Type B pancreatic cell (in vitro differentiated cells): Measurements from ENCODE around the gene INO80C. TPM values are rescaled to one million over a fixed set of nuclear protein-coding genes. Genes with fewer than 3 reads are reported as not detected.
A peak's percentile ranks its signal among the peaks of the same experiment; 100 is the strongest.

Experiments
- DNase-seq: peaks from one replicate; pipeline ENCODE4 v3.0.0; 2021; ENCODE audit warnings: mixed read lengths; ENCODE audit not compliant: unreplicated experiment; ENCODE audit errors: extremely low spot score
- H3K27ac Mint-ChIP-seq: 2 replicates; pipeline ENCODE4 v1.8.0; 2021; ENCODE audit warnings: mild to moderate bottlenecking, mixed read lengths
- H3K27me3 Mint-ChIP-seq: 2 replicates; pipeline ENCODE4 v1.8.0; 2021; ENCODE audit warnings: mixed read lengths
- H3K36me3 Mint-ChIP-seq: 2 replicates; pipeline ENCODE4 v1.8.0; 2021; ENCODE audit warnings: mixed read lengths
- H3K4me1 Mint-ChIP-seq: one replicate; pipeline ENCODE4 v1.8.0; 2021; ENCODE audit warnings: mixed read lengths; ENCODE audit not compliant: unreplicated experiment
- H3K4me3 Mint-ChIP-seq: 2 replicates; pipeline ENCODE4 v1.8.0; 2021; ENCODE audit warnings: mild to moderate bottlenecking, mixed read lengths
- H3K9me3 Mint-ChIP-seq: 2 replicates; pipeline ENCODE4 v1.8.0; 2021; ENCODE audit warnings: mixed read lengths
- long read RNA-seq: library from polyadenylated mRNA; unstranded; transcript quantifications from one replicate; pipeline ENCODE4 v2.0.0, GENCODE V29; 2020
- total RNA-seq: library from RNA; stranded (reverse); gene quantifications from 2 replicates; pipeline ENCODE4 v1.2.1, GENCODE V29; 2021; ENCODE audit warnings: low replicate concordance
- TF ChIP-seq, protein P1 (sequence below): fragments of 200-600 bp; sonication (generic); conservative IDR thresholded peaks from 2 replicates; pipeline ENCODE4 v1.5.0; 2021; ENCODE audit warnings: antibody characterized with exemption, mild to moderate bottlenecking

The INO80C gene
- total RNA-seq = 19.7 and 22.6 TPM in 2 replicates
- long read RNA-seq, transcript INO80C-202 (5 exons, 974 nt) = major isoform, 21 of 28 reads
- long read RNA-seq, partial matches to known transcripts = 0 of 28 reads
- long read RNA-seq, other reads (novel, unspliced or antisense) = 5 of 28 reads

DNA sequence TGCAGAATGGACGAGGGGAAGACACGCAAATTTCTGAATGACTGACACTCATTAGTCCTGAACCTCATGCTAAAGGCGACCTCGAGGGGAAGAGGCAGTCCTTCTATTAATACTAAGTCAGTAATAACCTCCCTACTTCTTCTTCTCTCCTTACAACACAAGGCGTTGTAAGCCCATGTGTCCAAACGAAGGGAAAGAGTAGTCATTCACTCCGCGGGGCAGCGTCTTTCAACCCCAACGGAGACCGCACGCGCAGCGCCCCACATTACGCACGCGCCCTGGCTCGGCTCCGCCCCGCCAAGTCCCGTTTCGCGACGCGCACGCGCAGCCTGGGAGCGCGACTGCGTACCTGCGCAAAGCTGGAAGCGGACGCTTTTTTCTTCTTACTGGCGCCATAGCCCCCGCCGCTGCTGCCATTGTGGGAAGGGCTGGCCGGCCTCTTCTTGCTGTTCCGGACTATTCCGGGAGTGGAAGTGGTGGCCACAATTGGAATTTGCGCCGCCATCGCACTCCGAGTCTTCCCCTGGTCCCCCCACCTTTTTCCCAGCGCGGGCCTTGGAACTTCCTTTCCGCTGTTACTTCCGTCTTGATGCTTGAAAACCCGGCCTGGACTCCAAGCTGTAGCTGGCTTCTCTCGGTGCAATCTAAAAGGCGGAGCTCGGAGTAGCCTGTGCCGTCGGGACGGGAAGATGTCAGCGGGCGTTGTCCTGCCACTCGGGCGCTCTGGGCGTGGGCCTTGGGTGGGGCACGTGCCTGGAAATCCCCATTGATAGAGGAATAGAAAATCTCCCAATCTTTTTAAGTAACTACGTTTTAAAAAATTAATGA is at the start of gene INO80C:
Gene INO80C (minus strand): TSS at position 591 of the 828 bp plus-strand sequence. CDS start 86 bp downstream, at position 505.
- peak within 1 kb of the TSS; percentile 99 for H3K4me3 Mint-ChIP-seq
- no peaks in the 10 kb centered on the region for H3K36me3 Mint-ChIP-seq
- H3K27ac Mint-ChIP-seq = peak within 1 kb of the TSS; percentile 98
- DNase-seq = peak; percentile 92
- peaks cover 7% of the 10 kb centered on the region for H3K9me3 Mint-ChIP-seq
- peaks cover 3% of the 10 kb centered on the region for H3K27me3 Mint-ChIP-seq
- H3K4me1 Mint-ChIP-seq = peaks cover 8% of the 10 kb centered on the region
- TF ChIP-seq, protein P1, sequence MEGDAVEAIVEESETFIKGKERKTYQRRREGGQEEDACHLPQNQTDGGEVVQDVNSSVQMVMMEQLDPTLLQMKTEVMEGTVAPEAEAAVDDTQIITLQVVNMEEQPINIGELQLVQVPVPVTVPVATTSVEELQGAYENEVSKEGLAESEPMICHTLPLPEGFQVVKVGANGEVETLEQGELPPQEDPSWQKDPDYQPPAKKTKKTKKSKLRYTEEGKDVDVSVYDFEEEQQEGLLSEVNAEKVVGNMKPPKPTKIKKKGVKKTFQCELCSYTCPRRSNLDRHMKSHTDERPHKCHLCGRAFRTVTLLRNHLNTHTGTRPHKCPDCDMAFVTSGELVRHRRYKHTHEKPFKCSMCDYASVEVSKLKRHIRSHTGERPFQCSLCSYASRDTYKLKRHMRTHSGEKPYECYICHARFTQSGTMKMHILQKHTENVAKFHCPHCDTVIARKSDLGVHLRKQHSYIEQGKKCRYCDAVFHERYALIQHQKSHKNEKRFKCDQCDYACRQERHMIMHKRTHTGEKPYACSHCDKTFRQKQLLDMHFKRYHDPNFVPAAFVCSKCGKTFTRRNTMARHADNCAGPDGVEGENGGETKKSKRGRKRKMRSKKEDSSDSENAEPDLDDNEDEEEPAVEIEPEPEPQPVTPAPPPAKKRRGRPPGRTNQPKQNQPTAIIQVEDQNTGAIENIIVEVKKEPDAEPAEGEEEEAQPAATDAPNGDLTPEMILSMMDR = no peak

DNA sequence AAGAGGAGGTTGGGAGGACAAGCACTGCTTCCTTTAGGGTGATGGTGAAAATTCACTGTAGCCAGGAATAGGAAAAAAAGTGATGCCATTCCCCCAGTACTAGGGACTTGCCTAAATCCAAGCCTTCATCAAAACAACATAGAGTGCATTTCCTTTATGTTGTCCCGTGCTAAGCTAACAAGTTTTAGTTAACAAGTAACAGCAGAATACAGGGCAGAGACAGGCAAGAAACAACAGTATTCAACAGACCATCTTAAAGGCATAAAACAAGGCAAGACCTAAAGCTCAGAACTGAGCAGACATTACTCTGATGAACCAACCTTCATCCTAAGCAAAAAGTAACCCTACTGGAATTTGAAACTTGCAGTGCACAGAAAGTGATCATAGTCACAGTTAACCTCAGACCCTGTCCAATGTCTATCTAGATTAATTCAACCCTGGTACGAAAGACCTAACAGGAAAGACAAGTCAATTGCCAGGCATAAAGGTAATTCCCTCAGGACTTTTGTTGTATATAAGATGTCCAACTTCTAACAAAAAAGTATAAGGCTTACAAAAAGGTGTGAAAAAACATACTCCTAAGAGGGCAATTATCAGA is 49.3 kb upstream of the INO80C start:
- H3K9me3 Mint-ChIP-seq = peaks cover 3% of the 10 kb centered on the region
- no peaks in the 10 kb centered on the region for H3K27me3 Mint-ChIP-seq
- H3K4me1 Mint-ChIP-seq = no peaks in the 10 kb centered on the region
- no peak overlapping the region for H3K4me3 Mint-ChIP-seq
- DNase-seq = no peak
- no peaks in the 10 kb centered on the region for H3K36me3 Mint-ChIP-seq
- no peak overlapping the region for H3K27ac Mint-ChIP-seq
- TF ChIP-seq, protein P1 = no peak

- no peak for DNase-seq
- no peaks in the 10 kb centered on the region for H3K27me3 Mint-ChIP-seq
- no peaks in the 10 kb centered on the region for H3K4me1 Mint-ChIP-seq
- H3K9me3 Mint-ChIP-seq = peaks cover 1% of the 10 kb centered on the region
- H3K4me3 Mint-ChIP-seq = no peak overlapping the region
- TF ChIP-seq, protein P1 = no peak
- no peak overlapping the region for H3K27ac Mint-ChIP-seq
- no peaks in the 10 kb centered on the region for H3K36me3 Mint-ChIP-seq
Measured at GRCh38 chr18:35542356-35542755, 44.6 kb upstream of the INO80C start.

GRCh38 chr18:35535297-35535696 is 37.5 kb upstream of the INO80C start:
- Mint-ChIP-seq H3K36me3 (no peaks in the 10 kb centered on the region), H3K4me3 (no peak overlapping the region), H3K4me1 (no peaks in the 10 kb centered on the region), H3K9me3 (no peaks in the 10 kb centered on the region), H3K27me3 (peaks cover 11% of the 10 kb centered on the region), H3K27ac (no peak overlapping the region)
- DNase-seq = no peak
- TF ChIP-seq, protein P1 = no peak

DNA sequence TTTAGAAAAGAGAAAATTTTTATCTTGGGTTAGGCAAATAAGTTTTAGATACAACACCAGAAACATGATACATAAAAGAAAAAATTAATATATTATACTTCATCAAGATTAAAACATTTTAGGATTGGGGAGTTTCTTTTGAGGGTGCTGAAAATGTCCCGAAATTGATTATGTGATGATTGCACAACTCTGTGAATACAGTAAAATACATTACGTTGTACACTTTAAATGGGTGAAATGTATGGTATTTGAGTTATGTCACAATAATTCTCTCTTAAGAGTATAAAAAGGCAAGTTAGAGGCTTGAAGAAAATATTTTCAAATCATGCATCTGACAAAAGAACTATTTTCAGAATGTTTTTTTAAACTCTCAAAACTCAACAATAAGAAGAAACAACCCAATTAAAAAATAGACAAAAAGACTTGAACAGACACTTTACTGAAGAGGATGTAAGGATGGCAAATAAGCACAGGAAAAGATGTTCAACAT is 36.2 kb upstream of the INO80C start:
- Mint-ChIP-seq H3K27ac (no peak overlapping the region), H3K4me3 (no peak overlapping the region), H3K4me1 (no peaks in the 10 kb centered on the region), H3K36me3 (no peaks in the 10 kb centered on the region), H3K9me3 (no peaks in the 10 kb centered on the region), H3K27me3 (peaks cover 11% of the 10 kb centered on the region)
- TF ChIP-seq, protein P1 = no peak
- DNase-seq = no peak
